WTC11 (cell line): ENCODE results near the gene TSBP1. TPM values are rescaled to one million over a fixed set of nuclear protein-coding genes. Genes with fewer than 3 reads are reported as not detected.

Experiments used
- ATAC-seq: fragments of 200-7000 bp; cut with Tn5 transposase; 2 replicates; pipeline ENCODE4 v1.10.0; 2021; ENCODE audit warnings: mild to moderate bottlenecking, moderate library complexity
- CTCF ChIA-PET: fragments of 300-600 bp; sonication (Branson Sonifier 250); formaldehyde crosslinking; loops from one replicate; lab custom pipeline; 2021; ENCODE audit warnings: antibody characterized with exemption; lab: Charles Lee
- POLR2A ChIA-PET: fragments of 350-600 bp; sonication (Branson Sonifier 250); formaldehyde crosslinking; loops from one replicate; lab custom pipeline; 2021; ENCODE audit warnings: antibody characterized with exemption; lab: Charles Lee
- DNase-seq: peaks from one replicate; pipeline ENCODE4 v3.0.0; 2021; ENCODE audit warnings: low spot score
- H3K27ac Mint-ChIP-seq: 2 replicates; pipeline ENCODE4 v1.8.0; 2021; ENCODE audit warnings: mixed read lengths
- H3K27me3 Mint-ChIP-seq: 2 replicates; pipeline ENCODE4 v1.8.0; 2021; ENCODE audit warnings: low read depth, mild to moderate bottlenecking, moderate library complexity, mixed read lengths
- H3K36me3 Mint-ChIP-seq: 2 replicates; pipeline ENCODE4 v1.8.0; 2021; ENCODE audit warnings: mixed read lengths
- H3K4me1 Mint-ChIP-seq: 2 replicates; pipeline ENCODE4 v1.8.0; 2022; ENCODE audit warnings: mixed read lengths
- H3K4me3 Mint-ChIP-seq: 2 replicates; pipeline ENCODE4 v1.8.0; 2021; ENCODE audit warnings: mild to moderate bottlenecking, moderate library complexity, mixed read lengths
- H3K9me3 Mint-ChIP-seq: 2 replicates; pipeline ENCODE4 v1.8.0; 2021; ENCODE audit warnings: mixed read lengths
- ATF3 ChIP-seq: sonication (generic); formaldehyde crosslinking; conservative IDR thresholded peaks from 2 replicates; pipeline ENCODE4 v1.8.1; 2022; ENCODE audit warnings: mild to moderate bottlenecking, missing genetic modification reagents
- CBFB ChIP-seq: sonication (generic); formaldehyde crosslinking; IDR thresholded peaks from 2 replicates; pipeline ENCODE4 v1.8.1; 2022; ENCODE audit warnings: mild to moderate bottlenecking, low read depth, missing genetic modification reagents
- ELF4 ChIP-seq: sonication (generic); formaldehyde crosslinking; IDR thresholded peaks from 2 replicates; pipeline ENCODE4 v1.8.1; 2022; ENCODE audit warnings: low read depth, mild to moderate bottlenecking, moderate library complexity, missing genetic modification reagents
- EMX1 ChIP-seq: fragments of 250-450 bp; sonication (Bioruptor Pico); IDR thresholded peaks from 2 replicates; pipeline ENCODE4 v1.8.0; 2021; ENCODE audit warnings: mild to moderate bottlenecking
- ERG ChIP-seq: fragments of 250-450 bp; sonication (Bioruptor Pico); IDR thresholded peaks from 2 replicates; pipeline ENCODE4 v1.8.0; 2021; ENCODE audit warnings: mild to moderate bottlenecking
- GRHL2 ChIP-seq: fragments of 250-450 bp; sonication (Bioruptor Pico); IDR thresholded peaks from 2 replicates; pipeline ENCODE4 v1.8.0; 2022; ENCODE audit warnings: mild to moderate bottlenecking, moderate library complexity; ENCODE audit not compliant: insufficient replicate concordance, severe bottlenecking
- HMGA2 ChIP-seq: fragments of 250-450 bp; sonication (Bioruptor Pico); IDR thresholded peaks from 2 replicates; pipeline ENCODE4 v1.4.0; 2021; ENCODE audit warnings: mild to moderate bottlenecking, moderate library complexity
- IRF2 ChIP-seq: sonication (generic); formaldehyde crosslinking; IDR thresholded peaks from 2 replicates; pipeline ENCODE4 v1.8.0; 2022; ENCODE audit warnings: low read depth, missing genetic modification reagents, borderline replicate concordance
- KAT7 ChIP-seq: sonication (generic); formaldehyde crosslinking; IDR thresholded peaks from 2 replicates; pipeline ENCODE4 v1.8.1; 2023; ENCODE audit warnings: missing genetic modification reagents, mild to moderate bottlenecking, borderline replicate concordance
- MLX ChIP-seq: sonication (generic); formaldehyde crosslinking; IDR thresholded peaks from 2 replicates; pipeline ENCODE4 v1.8.1; 2023; ENCODE audit warnings: mild to moderate bottlenecking, missing genetic modification reagents, moderate library complexity
- NFE2L1 ChIP-seq: sonication (generic); formaldehyde crosslinking; IDR thresholded peaks from 2 replicates; pipeline ENCODE4 v1.8.1; 2023; ENCODE audit warnings: missing genetic modification reagents
- NR1H2 ChIP-seq: sonication (generic); formaldehyde crosslinking; IDR thresholded peaks from 2 replicates; pipeline ENCODE4 v1.9.0; 2021; ENCODE audit warnings: mild to moderate bottlenecking, moderate library complexity, missing genetic modification reagents
- NR2C2 ChIP-seq: sonication (generic); formaldehyde crosslinking; IDR thresholded peaks from 2 replicates; pipeline ENCODE4 v1.8.0; 2022; ENCODE audit warnings: mild to moderate bottlenecking, missing genetic modification reagents
- OVOL2 ChIP-seq: fragments of 250-450 bp; sonication (Bioruptor Pico); IDR thresholded peaks from 2 replicates; pipeline ENCODE4 v1.9.0; 2021; ENCODE audit warnings: mild to moderate bottlenecking, borderline replicate concordance
- PRDM15 ChIP-seq: sonication (generic); formaldehyde crosslinking; IDR thresholded peaks from 2 replicates; pipeline ENCODE4 v1.8.0; 2022; ENCODE audit warnings: missing genetic modification reagents
- PRRX2 ChIP-seq: fragments of 250-450 bp; sonication (Bioruptor Pico); IDR thresholded peaks from 2 replicates; pipeline ENCODE4 v1.8.0; 2021; ENCODE audit warnings: mild to moderate bottlenecking
- SMAD4 ChIP-seq: sonication (generic); formaldehyde crosslinking; IDR thresholded peaks from 2 replicates; pipeline ENCODE4 v1.8.0; 2022; ENCODE audit warnings: mild to moderate bottlenecking, missing genetic modification reagents
- USF2 ChIP-seq: sonication (generic); formaldehyde crosslinking; IDR thresholded peaks from 2 replicates; pipeline ENCODE4 v1.8.1; 2023; ENCODE audit warnings: mild to moderate bottlenecking, missing genetic modification reagents, moderate library complexity
- ZNF219 ChIP-seq: sonication (generic); formaldehyde crosslinking; IDR thresholded peaks from 2 replicates; pipeline ENCODE4 v1.8.0; 2023; ENCODE audit warnings: missing genetic modification reagents, mild to moderate bottlenecking, borderline replicate concordance
- ZNF263 ChIP-seq: sonication (generic); formaldehyde crosslinking; IDR thresholded peaks from 2 replicates; pipeline ENCODE4 v1.8.1; 2022; ENCODE audit warnings: low read depth, mild to moderate bottlenecking, moderate library complexity, missing genetic modification reagents
- ZNF416 ChIP-seq: fragments of 250-450 bp; sonication (Bioruptor Pico); IDR thresholded peaks from 2 replicates; pipeline ENCODE4 v1.9.0; 2021; ENCODE audit warnings: mild to moderate bottlenecking, inconsistent platforms
- ZSCAN18 ChIP-seq: fragments of 250-450 bp; sonication (Bioruptor Pico); IDR thresholded peaks from 2 replicates; pipeline ENCODE4 v2.1.2; 2022; ENCODE audit warnings: mild to moderate bottlenecking, moderate library complexity
- total RNA-seq: library from RNA; stranded (reverse); gene quantifications from 3 replicates; pipeline ENCODE4 v1.2.3, GENCODE V29; 2021

The TSBP1 gene
- total RNA-seq, 1 experiment from 2014 or later: not detected

- TF ChIP-seq NR2C2 (CRISPR knock-in tag) (no peak), ERG (CRISPR knock-in tag) (no peak), GRHL2 (CRISPR knock-in tag) (no peak), IRF2 (CRISPR knock-in tag) (no peak), ATF3 (CRISPR knock-in tag) (no peak), OVOL2 (CRISPR knock-in tag) (no peak), ZNF263 (CRISPR knock-in tag) (no peak), PRDM15 (no peak)
Measured at GRCh38 chr6:32402812-32403211, 31.1 kb upstream of the TSBP1 start (continued).

- no peak overlapping the region for H3K27ac Mint-ChIP-seq
- CTCF ChIA-PET: interaction anchor here (0.8 to 4.7 kb wide), 6 partner anchors 12 to 384 kb away, joined by 3 to 20 read pairs (median 8); no protein-coding TSS in a partner anchor
Measured at GRCh38 chr6:32401284-32401963, 29.7 kb upstream of the TSBP1 start.

GRCh38 chr6:32397252-32397920 is 25.7 kb upstream of the TSBP1 start:
- ChIA-PET CTCF (no interaction called here), POLR2A (no interaction called here)
- Mint-ChIP-seq H3K9me3 (peaks cover 8% of the 10 kb centered on the region), H3K27ac (no peak overlapping the region), H3K36me3 (no peaks in the 10 kb centered on the region), H3K4me1 (0 out of 2 replicates have a peak, but pooled peaks cover 3% of the 10 kb centered on the region), H3K27me3 (peaks cover 6% of the 10 kb centered on the region; the same call in 1 of the 2 replicates), H3K4me3 (no peak overlapping the region)
- no peak for DNase-seq
- TF ChIP-seq ZNF263 (CRISPR knock-in tag) (no peak), ZSCAN18 (no peak), ZNF416 (CRISPR knock-in tag) (no peak), SMAD4 (CRISPR knock-in tag) (no peak), IRF2 (CRISPR knock-in tag) (no peak), KAT7 (CRISPR knock-in tag) (no peak), NFE2L1 (no peak), PRRX2 (no peak), HMGA2 (CRISPR knock-in tag) (no peak), EMX1 (no peak), ZNF219 (CRISPR knock-in tag) (no peak), CBFB (CRISPR knock-in tag) (no peak), MLX (CRISPR knock-in tag) (no peak), ELF4 (CRISPR knock-in tag) (no peak)
- no peak for ATAC-seq

More at GRCh38 chr6:32401284-32401963, 29.7 kb upstream of the TSBP1 start:
- H3K4me1 Mint-ChIP-seq: 0 out of 2 replicates have a peak, but pooled peaks cover 3% of the 10 kb centered on the region
- POLR2A ChIA-PET: no interaction called here
- H3K36me3 Mint-ChIP-seq: no peaks in the 10 kb centered on the region
- DNase-seq: no peak
- H3K27me3 Mint-ChIP-seq: peaks cover 10% of the 10 kb centered on the region
- H3K4me3 Mint-ChIP-seq: no peak overlapping the region
- peaks cover 8% of the 10 kb centered on the region for H3K9me3 Mint-ChIP-seq
- no peak for TF ChIP-seq NR1H2 (CRISPR knock-in tag)
- TF ChIP-seq USF2 (CRISPR knock-in tag): peak; percentile 40; the same call in 1 of the 2 replicates
- ATAC-seq: peak; percentile 44
